Lower lobe of right lung (tissue), 2 donors: ENCODE measurements around the gene KIF20A. TPM values are rescaled to one million over a fixed set of nuclear protein-coding genes. Genes with fewer than 3 reads are reported as not detected.
"Not testable (repeated sequence)": the region's sequence is repeated elsewhere in the genome, so short reads cannot be mapped to it uniquely, and the experiment has no call there.

Source experiments
- ATAC-seq, 2 donors: fragments of 200-7000 bp; cut with Tn5 transposase; one replicate each; pipeline ENCODE4 v1.9.1; 2020 to 2022; ENCODE audit warnings: mild to moderate bottlenecking in 2 of 2, moderate library complexity in 2 of 2
- DNase-seq: peaks from one replicate; pipeline ENCODE4 v3.0.0-alpha.2; 2020
- H3K27ac ChIP-seq: fragments of 200-600 bp; one replicate; pipeline ENCODE4 v1.8.0; 2022
- H3K27me3 ChIP-seq: fragments of 200-600 bp; one replicate; pipeline ENCODE4 v1.8.0; 2022; ENCODE audit warnings: low read depth
- H3K36me3 ChIP-seq: fragments of 200-600 bp; one replicate; pipeline ENCODE4 v1.8.0; 2022; ENCODE audit warnings: mild to moderate bottlenecking
- H3K4me1 ChIP-seq: fragments of 200-600 bp; one replicate; pipeline ENCODE4 v1.8.0; 2022
- H3K4me3 ChIP-seq: fragments of 200-600 bp; one replicate; pipeline ENCODE4 v1.8.0; 2022; ENCODE audit warnings: mild to moderate bottlenecking
- H3K9me3 ChIP-seq: fragments of 200-600 bp; one replicate; pipeline ENCODE4 v1.8.0; 2022
- CTCF ChIP-seq: fragments of 200-600 bp; IDR thresholded peaks from one replicate; pipeline ENCODE4 v1.8.0; 2022; ENCODE audit warnings: antibody characterized with exemption, mild to moderate bottlenecking
- intact Hi-C: fragments of 100-400 bp; cut with DNase I; formaldehyde crosslinking; loops from one replicate; pipeline ENCODE4 v1.11.0; 2022
- total RNA-seq: library from RNA; stranded (reverse); fragmentation: NEBNext Ultra II Directional; extraction: Animal tissue kit (Norgen Biotek cat#: 25700); gene quantifications from one replicate; pipeline ENCODE4 v1.2.1, GENCODE V29; 2021
- donor health status: DM: no; HTN: yes; CAD: no; lungs with severe emphysema.

Gene KIF20A
- total RNA-seq, 1 donor from 2014 or later = 1.2 TPM

GRCh38 chr5:138186002-138186447, 7.1 kb downstream of the KIF20A start:
- intact Hi-C loops = no loop called here
- no peak overlapping the region for H3K4me3 ChIP-seq
- no peaks in the 10 kb centered on the region for H3K9me3 ChIP-seq
- no peak for TF ChIP-seq CTCF
- ATAC-seq (peak; percentile 61 to 81), DNase-seq (no peak)
- H3K4me1 ChIP-seq = no peaks in the 10 kb centered on the region
- no peaks in the 10 kb centered on the region for H3K27me3 ChIP-seq
- peaks cover 64% of the 10 kb centered on the region for H3K36me3 ChIP-seq
- H3K27ac ChIP-seq = no peak overlapping the region

- intact Hi-C loops = no loop called here
- Histone ChIP-seq H3K9me3 (no peaks in the 10 kb centered on the region), H3K4me1 (no peaks in the 10 kb centered on the region), H3K27me3 (no peaks in the 10 kb centered on the region), H3K4me3 (no peak overlapping the region), H3K27ac (no peak overlapping the region), H3K36me3 (peaks cover 90% of the 10 kb centered on the region)
- TF ChIP-seq CTCF = no peak
- no peak for DNase-seq
- ATAC-seq = no peak
These were observed 9.7 kb downstream of the KIF20A start for GRCh38 chr5:138188626-138189025.

- Histone ChIP-seq H3K9me3 (no peaks in the 10 kb centered on the region), H3K27me3 (no peaks in the 10 kb centered on the region), H3K36me3 (peaks cover 88% of the 10 kb centered on the region), H3K4me1 (no peaks in the 10 kb centered on the region), H3K27ac (no peak overlapping the region), H3K4me3 (no peak overlapping the region)
- ATAC-seq (no peak), DNase-seq (no peak)
- no peak for TF ChIP-seq CTCF
- intact Hi-C loops = no loop called here
These were observed 13.9 kb downstream of the KIF20A start for GRCh38 chr5:138192826-138193225.

GRCh38 chr5:138193859-138194258, 14.9 kb downstream of the KIF20A start:
- intact Hi-C loops, H3K4me1 ChIP-seq, ATAC-seq, H3K9me3 ChIP-seq, H3K27me3 ChIP-seq, DNase-seq, H3K27ac ChIP-seq, H3K4me3 ChIP-seq: not testable (repeated sequence)
- peaks cover 88% of the 10 kb centered on the region for H3K36me3 ChIP-seq

GRCh38 chr5:138210985-138211384, 32.1 kb downstream of the KIF20A start:
- Histone ChIP-seq H3K4me1 (peaks cover 16% of the 10 kb centered on the region), H3K27ac (no peak overlapping the region), H3K9me3 (no peaks in the 10 kb centered on the region), H3K36me3 (peaks cover 16% of the 10 kb centered on the region), H3K4me3 (no peak overlapping the region), H3K27me3 (no peaks in the 10 kb centered on the region)
- TF ChIP-seq CTCF = no peak
- intact Hi-C loops = no loop called here
- DNase-seq (no peak), ATAC-seq (no peak)

GRCh38 chr5:138212828-138213160, 33.9 kb downstream of the KIF20A start:
- Histone ChIP-seq H3K36me3 (no peaks in the 10 kb centered on the region), H3K27ac (peak overlapping the region; percentile 88), H3K4me1 (peaks cover 16% of the 10 kb centered on the region), H3K9me3 (no peaks in the 10 kb centered on the region), H3K27me3 (no peaks in the 10 kb centered on the region), H3K4me3 (peak overlapping the region; percentile 99)
- intact Hi-C loops = no loop called here
- ATAC-seq (peak; percentile 53 to 63), DNase-seq (no peak)
- TF ChIP-seq CTCF = no peak
